ENCODE measurements around the gene PCSK4. TPM values are rescaled to one million over a fixed set of nuclear protein-coding genes. Genes with fewer than 3 reads are reported as not detected.

The PCSK4 gene
- total and polyA plus RNA-seq, 2 of the 4 experiments (the other 2 are of a cell fraction): 0.72 to 1.7 TPM

GRCh38 chr19:1457892-1458291 lies 32.3 kb downstream of the PCSK4 start:
- Histone ChIP-seq H3K18ac (ENCODE audit: low read depth, low read length) (no peak overlapping the region), H2AK5ac (ENCODE audit: low read depth, low read length) (no peak overlapping the region), H3K27ac (ENCODE audit: insufficient read depth, low read length) (no peak overlapping the region), H4K8ac (ENCODE audit: low read depth in 2 of 2, low read length in 2 of 2) (no peak overlapping the region), H2AK9ac (replicated peaks; ENCODE audit: low read depth, low read length, poor library complexity) (no peak overlapping the region), H4K5ac (ENCODE audit: low read depth, low read length) (no peak overlapping the region), H3K36me3 (ENCODE audit: control insufficient read depth, insufficient read depth, low read length) (peaks cover 3% of the 10 kb centered on the region; the same call in 1 of the 2 replicates), H3K4me1 (ENCODE audit: control insufficient read depth, insufficient read depth, low read length) (no peaks in the 10 kb centered on the region), H3K4me2 (ENCODE audit: low read depth, low read length) (no peak overlapping the region), H3K9ac (ENCODE audit: low read depth, low read length) (no peak overlapping the region), H2AFZ (replicated peaks; ENCODE audit: low read length, poor library complexity) (no peak overlapping the region), H3K79me1 (ENCODE audit: low read depth in 1 of 2, low read length in 2 of 2) (no peaks in the 10 kb centered on the region), H2BK5ac (ENCODE audit: low read depth, low read length, poor library complexity, severe bottlenecking) (no peak overlapping the region), H3K23ac (ENCODE audit: low read depth, low read length) (no peak overlapping the region), H2BK15ac (ENCODE audit: low read depth, low read length) (no peak overlapping the region), H3K14ac (replicated peaks; ENCODE audit: low read depth, low read length) (no peak overlapping the region), H3K4me3 (ENCODE audit: insufficient read depth, low read depth, low read length) (no peak overlapping the region), H3K27me3 (ENCODE audit: control insufficient read depth, insufficient read depth, low read length) (peaks cover 36% of the 10 kb centered on the region), H3K56ac (ENCODE audit: extremely low read depth, insufficient read depth, low read length) (no peak overlapping the region), H3K4ac (ENCODE audit: low read depth, low read length) (no peak overlapping the region), H2BK20ac (ENCODE audit: low read depth, low read length) (no peak overlapping the region), H4K91ac (ENCODE audit: insufficient read depth, low read depth, low read length) (no peak overlapping the region), H4K20me1 (ENCODE audit: insufficient read depth, low read length) (peaks cover 34% of the 10 kb centered on the region), H3K9me3 (ENCODE audit: control insufficient read depth, insufficient read depth, low read length) (no peaks in the 10 kb centered on the region), H2BK120ac (ENCODE audit: low read depth, low read length) (no peak overlapping the region), H3K9me1 (ENCODE audit: insufficient read depth, low read length) (0 out of 2 replicates have a peak, but pooled peaks cover 2% of the 10 kb centered on the region)
- DNase-seq: no peak
- 90% methylated on average over 4 of the region's 16 CpGs; no CpG with 5 or more reads in 1 of the 2 experiments for WGBS, 2 experiments (ENCODE audit: extremely low coverage in 2 of 2, insufficient read length in 1 of 2)
- POLR2A ChIA-PET (ENCODE audit: unreplicated experiment): no interaction called here
- BruUV-seq (replicated peaks): no TSS peak
- dilution Hi-C loops (cut with HindIII; ENCODE audit: low sequenced_read_pairs, unreplicated experiment): no loop called here
- ATAC-seq (ENCODE audit: low read depth): no peak
- in situ Hi-C loops (cut with MboI; ENCODE audit: low sequenced_read_pairs): no loop called here
- TF ChIP-seq MAZ (IDR thresholded peaks at IDR 0.05; ENCODE audit: borderline replicate concordance, low read depth, low read length) (no peak), RCOR1 (IDR thresholded peaks at IDR 0.05; ENCODE audit: insufficient replicate concordance, low read length) (no peak), CHD1 (IDR thresholded peaks at IDR 0.05; ENCODE audit: low read depth, low read length) (no peak), RAD21 (IDR thresholded peaks at IDR 0.05; ENCODE audit: low read length) (no peak), USF2 (IDR thresholded peaks at IDR 0.05; ENCODE audit: low read depth, low read length) (no peak), NFE2L2 (IDR thresholded peaks at IDR 0.05; ENCODE audit: low read depth, low read length) (no peak), CTCF (conservative IDR thresholded peaks at IDR 0.05; ENCODE audit: low read depth, low read length) (no peak), RFX5 (IDR thresholded peaks at IDR 0.05; ENCODE audit: low read depth, low read length) (no peak), MXI1 (IDR thresholded peaks at IDR 0.05; ENCODE audit: borderline replicate concordance, low read depth, low read length) (no peak), CEBPB (IDR thresholded peaks at IDR 0.05; ENCODE audit: low read depth, low read length) (no peak), ELK1 (IDR thresholded peaks at IDR 0.05; ENCODE audit: borderline replicate concordance, low read depth, low read length) (no peak)
- intact Hi-C loops (cut with micrococcal nuclease): no loop called here
- CTCF ChIA-PET: no interaction called here

Data from IMR-90 (cell line).